Gastroesophageal sphincter (tissue), 3 donors: ENCODE results near the gene TP53BP1.

Experiments used
- EP300 ChIP-seq: sonication (generic); formaldehyde crosslinking; IDR thresholded peaks from one replicate; pipeline ENCODE4 v1.6.1; 2017; ENCODE audit warnings: antibody characterized with exemption, mild to moderate bottlenecking
- TF ChIP-seq, protein P1 (sequence below), 4 experiments: fragments of 200-600 bp in 2 of 4; fragments of 450-650 bp in 2 of 4; sonication (generic) in 1 of 4; IDR thresholded peaks; one replicate each; pipeline ENCODE4 v1.5.1; 2017 to 2019; ENCODE audit warnings: antibody characterized with exemption in 4 of 4, mild to moderate bottlenecking in 2 of 4, moderate library complexity in 2 of 4

GRCh38 chr15:43403616-43404015 lies 89.3 kb downstream of the TP53BP1 start:
- TF ChIP-seq, protein P1, sequence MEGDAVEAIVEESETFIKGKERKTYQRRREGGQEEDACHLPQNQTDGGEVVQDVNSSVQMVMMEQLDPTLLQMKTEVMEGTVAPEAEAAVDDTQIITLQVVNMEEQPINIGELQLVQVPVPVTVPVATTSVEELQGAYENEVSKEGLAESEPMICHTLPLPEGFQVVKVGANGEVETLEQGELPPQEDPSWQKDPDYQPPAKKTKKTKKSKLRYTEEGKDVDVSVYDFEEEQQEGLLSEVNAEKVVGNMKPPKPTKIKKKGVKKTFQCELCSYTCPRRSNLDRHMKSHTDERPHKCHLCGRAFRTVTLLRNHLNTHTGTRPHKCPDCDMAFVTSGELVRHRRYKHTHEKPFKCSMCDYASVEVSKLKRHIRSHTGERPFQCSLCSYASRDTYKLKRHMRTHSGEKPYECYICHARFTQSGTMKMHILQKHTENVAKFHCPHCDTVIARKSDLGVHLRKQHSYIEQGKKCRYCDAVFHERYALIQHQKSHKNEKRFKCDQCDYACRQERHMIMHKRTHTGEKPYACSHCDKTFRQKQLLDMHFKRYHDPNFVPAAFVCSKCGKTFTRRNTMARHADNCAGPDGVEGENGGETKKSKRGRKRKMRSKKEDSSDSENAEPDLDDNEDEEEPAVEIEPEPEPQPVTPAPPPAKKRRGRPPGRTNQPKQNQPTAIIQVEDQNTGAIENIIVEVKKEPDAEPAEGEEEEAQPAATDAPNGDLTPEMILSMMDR (IDR thresholded peaks at IDR 0.05): no peak
- TF ChIP-seq EP300: no peak
